HG02798 (cell line): ENCODE results near the gene NECTIN1.

Source experiments
- ATAC-seq: cut with Tn5 transposase; IDR thresholded peaks from one replicate; pipeline ENCODE4 v1.9.1; 2021; ENCODE audit warnings: mild to moderate bottlenecking; ENCODE audit not compliant: unreplicated experiment, poor library complexity

Gene NECTIN1

GRCh38 chr11:119699227-119699626, 29.8 kb downstream of the NECTIN1 start:
- no peak for ATAC-seq

DNA sequence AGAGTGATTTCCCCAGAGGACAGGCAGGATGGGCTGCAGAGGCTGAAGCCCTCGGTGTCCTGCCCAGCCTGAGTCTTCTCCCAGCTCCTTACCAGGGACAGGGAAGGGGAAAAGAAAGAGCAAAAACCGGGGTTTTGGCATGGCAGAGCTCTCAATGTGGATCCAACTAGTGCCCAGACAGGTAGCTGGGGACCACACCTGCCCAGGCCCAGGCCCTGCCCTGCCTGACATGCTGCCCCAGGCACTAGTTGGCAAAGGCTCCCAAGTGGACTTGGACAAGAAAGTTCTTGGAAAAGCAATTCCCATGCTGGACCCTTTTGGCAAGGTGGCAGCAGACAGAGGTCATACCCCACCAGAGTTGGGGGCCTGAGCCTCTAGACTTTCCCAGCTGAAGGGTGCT, 31.1 kb downstream of the NECTIN1 start:
- ATAC-seq = no peak

DNA sequence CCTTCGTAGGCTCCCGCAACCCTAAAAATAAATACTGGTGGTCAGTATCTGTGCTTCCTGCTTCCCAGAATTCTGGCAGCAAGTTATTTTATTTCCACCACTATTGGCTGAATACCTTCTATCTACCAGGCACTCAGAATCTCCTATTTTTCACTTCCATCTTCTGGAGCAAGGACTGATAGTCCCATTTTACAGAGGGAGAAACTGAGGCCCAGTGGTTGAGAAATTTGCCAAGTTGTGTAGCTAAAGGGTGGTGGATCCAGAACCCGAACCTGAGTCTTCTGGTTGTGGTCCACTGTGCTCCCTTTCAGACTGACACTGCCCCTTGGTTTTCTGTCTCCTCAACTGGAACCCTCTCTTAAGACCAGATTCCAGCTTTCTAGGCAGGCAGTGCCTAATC, 31.6 kb downstream of the NECTIN1 start:
- no peak for ATAC-seq

DNA sequence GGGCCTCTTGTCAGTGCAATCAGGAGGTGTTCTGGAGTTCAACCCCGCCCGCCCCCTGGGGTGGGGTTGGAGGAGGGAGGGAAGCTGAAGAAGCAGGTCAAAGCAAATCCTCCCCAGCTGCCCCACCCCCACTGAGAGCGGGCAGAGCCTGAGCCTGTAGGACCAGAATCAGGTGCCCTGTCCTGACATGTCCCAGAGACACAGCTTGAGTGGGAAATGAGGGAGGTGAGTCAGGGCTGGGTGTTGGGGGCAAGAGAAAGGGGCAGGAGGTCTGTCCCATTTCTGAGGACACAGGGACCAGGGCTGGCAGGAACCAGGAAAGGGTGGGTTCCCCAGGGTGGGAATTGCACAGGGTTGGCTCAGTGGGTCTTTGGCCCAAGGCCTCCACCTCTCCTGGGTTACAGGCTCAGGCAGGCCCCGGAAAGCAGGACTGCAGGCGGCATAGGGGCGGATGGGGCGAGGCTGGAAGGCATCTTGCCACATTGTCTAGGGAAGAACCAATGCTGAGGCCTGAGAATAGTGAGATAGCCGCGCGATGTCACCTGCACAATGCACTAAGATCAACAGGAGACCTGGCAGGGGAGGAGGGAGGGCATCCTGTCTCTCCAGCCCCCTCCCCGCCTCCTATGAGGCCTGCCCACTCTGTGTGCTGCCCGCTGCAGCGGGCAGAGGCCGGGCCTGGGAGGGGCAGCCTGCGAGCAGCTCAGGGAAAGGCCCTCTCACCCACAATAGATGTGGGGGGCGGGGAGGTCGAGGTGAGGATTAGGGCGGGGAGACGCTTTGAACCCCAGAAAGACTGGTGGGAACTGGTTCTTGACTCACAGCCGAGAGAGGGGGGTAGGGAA, 32.4 kb downstream of the NECTIN1 start:
- no peak for ATAC-seq

GRCh38 chr11:119694334-119694733, 34.7 kb downstream of the NECTIN1 start:
- peak; percentile 29 for ATAC-seq

DNA sequence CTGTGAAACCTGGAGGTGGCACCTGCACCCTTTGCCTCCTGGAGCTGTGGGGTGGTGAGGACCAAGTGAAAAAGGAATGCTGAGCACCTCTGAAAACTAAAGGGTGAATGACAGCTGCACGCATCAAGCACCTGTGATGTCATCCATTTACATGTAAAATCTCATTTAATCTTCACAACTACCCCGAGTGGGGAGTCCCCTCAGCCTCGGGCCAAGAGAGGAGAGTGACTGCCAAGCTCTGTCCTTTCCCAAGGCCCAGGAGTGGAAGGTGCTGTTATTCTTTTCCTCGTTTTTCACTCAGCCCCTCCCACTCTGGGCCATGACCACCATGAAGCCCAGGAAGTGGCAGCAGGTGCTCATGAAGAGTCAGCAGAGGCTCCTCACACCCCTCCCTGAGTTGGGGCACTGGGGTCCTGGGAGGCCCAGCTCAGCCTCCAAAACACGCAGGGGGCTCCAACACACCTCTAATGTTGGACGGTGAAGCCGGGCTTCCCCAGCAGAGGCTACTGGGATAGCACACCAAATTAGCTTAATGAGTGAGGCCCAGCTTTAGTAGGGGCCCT, 35.7 kb downstream of the NECTIN1 start:
- ATAC-seq = peak; percentile 34

- ATAC-seq = no peak
Observed at GRCh38 chr11:119692540-119692820, 36.5 kb downstream of the NECTIN1 start.

DNA sequence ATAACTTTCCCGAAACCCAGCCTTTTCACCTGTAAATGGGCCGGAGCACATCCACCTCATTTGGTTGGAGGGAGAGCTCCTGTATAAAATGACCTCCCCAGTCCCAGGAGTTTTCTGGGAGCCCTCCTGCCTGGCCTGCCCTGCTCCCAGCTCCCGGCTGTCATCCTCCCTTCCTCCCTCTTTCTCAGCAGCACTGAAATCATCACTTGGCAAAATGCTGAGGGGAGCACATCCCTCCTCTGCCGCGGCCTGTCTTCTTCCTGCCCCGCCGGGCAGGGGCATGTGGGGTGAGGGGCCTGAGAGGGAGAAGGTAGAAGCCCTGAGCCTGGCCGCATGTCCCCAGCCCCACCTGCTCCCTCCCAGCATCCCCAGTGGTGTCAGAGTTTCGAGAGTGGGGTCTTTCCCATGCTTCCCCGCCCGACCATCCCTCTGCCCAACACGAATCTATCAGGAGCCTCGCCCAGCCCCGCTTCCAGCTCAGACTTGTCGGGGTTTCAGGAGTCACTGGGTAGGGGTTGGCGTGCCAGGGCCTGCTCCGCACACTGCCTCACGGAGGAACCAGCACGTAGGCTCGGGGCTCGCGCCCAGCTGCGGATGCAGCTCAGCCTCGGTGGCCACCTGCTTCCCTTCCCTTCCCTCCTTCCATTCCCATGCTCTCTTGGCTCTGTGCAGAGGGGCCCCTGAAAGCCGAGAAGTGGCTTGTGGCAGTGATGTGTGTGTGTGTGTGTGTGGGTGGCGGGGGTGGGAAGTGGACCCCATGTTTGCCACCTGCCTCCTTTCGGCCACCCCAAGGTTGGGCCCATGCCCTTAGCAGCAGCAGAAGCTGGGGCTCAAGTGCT, 37.1 kb downstream of the NECTIN1 start:
- ATAC-seq = no peak

GRCh38 chr11:119691020-119691666, 37.9 kb downstream of the NECTIN1 start:
- no peak for ATAC-seq

- no peak for ATAC-seq
Observed at GRCh38 chr11:119689302-119689701, 39.7 kb downstream of the NECTIN1 start.

DNA sequence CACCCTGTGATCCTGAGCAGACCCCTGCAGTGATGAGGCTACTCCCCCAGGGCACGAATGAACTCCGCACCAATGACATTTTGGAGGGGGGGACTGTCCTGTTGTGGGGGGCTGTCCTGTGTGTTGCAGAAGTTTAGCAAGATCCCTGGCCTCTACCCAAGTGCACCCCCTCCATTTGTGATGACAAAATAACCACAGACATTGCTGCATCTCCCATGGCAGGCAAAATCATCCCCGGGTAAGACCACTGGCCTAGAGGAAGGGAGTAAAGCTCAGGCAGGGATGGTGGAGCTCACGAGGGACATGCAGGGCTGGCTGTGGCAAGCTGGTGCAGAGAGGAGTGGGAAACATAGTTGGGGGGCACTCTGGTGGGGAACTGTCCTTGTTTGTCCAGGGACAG, 40.6 kb downstream of the NECTIN1 start:
- ATAC-seq = no peak

- no peak for ATAC-seq
Observed at GRCh38 chr11:119687373-119688046, 41.5 kb downstream of the NECTIN1 start.

DNA sequence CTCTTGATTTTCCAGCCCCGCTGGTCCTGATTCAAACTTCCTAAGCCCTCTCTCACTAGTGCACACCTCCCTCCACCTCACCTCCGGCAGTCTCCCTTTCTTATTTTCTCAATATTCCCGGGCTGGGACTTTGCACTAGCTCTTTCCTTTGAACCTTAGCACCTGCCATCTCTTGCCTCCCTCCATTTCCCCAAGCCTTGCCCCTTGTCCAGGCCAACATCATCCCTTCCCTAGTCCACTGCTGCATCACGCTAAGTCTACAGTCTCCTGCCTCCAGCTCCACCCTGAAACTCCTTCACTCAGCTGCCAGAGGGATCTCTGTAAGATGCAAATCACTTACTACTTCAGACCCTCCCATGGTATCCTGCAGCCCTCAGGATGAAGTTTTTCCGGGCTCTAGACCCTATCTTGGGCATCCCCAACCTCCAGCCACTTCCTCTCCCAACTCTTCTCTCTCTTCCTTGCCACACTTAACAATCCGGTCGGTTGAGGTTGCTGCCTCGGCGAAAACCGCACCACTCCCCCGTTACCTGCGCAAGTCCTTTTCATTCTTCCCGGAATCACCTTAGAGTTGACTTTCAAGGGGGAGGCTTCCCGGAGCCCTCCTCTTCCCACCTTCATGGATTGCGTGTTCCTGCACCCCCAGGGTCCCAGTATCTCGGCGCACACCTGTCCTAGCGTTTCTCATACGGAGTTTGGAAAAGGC, 42.7 kb downstream of the NECTIN1 start:
- no peak for ATAC-seq

DNA sequence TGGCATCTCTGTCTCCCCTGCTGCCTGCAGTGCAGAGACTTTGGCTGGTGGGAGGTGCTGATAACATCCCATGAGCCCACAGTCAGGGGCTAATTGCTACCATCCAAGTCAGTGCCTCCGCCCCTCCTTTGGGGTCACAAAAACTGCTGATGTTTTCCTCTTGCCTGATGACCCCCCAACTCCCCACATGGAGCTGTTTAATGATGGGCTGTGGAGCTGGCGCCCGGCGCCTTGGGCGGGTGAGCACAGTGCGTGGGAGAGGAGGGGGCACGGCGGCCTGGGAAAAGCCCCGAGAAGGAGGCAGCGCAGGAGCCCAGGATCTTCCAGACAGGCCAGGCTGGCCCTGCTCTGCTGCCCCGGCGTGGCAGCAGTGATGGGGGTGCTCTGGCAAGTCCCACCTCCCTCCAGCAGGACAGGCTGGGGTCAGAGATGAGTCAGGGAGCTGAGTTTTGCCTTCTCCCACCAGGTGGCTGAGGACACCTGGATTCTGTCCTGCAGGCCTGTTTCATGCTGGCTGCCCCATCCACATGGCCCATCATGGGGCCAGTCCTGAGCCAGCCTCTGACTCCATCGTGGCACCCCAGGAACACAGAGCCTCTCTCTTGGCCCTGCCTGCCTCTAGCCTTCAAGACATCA, 43.8 kb downstream of the NECTIN1 start:
- no peak for ATAC-seq

DNA sequence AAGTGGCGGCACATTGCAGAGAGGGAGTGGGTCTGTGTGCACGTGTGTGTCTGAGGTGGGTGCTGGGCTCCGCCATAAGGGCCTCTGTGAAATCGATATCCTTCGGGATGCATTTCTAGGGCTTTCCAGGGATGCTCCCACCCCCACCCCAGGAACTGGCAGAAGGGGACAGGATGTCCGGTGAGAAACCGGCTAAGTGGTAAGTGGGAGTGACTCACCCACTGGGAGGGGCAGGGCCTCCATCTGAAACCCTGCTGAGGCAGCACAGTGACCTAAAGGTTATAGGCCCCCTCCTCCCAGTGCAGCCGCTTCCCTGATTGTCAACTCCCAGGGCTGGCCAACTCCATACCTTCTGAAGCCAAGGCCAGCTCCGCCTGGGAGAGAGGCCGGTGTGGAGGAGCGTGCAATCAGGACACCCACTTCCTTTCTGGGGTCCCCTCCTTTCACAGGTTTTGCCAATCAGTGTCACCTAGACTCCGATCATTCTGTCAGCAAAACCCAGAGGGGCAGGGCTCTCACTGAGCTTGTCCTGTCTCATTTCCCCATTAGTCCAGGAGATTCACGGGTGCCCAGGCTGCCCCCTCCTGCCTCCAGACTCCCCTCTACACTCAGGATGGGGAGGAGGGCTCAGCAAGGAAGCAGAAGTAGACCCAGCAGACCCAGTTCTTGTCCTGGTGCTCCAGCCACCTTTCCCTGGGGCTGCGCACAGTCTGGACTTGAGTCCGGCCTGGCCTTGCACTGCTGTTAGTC, 44.5 kb downstream of the NECTIN1 start:
- no peak for ATAC-seq

- no peak for ATAC-seq
Observed at GRCh38 chr11:119683783-119684182, 45.2 kb downstream of the NECTIN1 start.

DNA sequence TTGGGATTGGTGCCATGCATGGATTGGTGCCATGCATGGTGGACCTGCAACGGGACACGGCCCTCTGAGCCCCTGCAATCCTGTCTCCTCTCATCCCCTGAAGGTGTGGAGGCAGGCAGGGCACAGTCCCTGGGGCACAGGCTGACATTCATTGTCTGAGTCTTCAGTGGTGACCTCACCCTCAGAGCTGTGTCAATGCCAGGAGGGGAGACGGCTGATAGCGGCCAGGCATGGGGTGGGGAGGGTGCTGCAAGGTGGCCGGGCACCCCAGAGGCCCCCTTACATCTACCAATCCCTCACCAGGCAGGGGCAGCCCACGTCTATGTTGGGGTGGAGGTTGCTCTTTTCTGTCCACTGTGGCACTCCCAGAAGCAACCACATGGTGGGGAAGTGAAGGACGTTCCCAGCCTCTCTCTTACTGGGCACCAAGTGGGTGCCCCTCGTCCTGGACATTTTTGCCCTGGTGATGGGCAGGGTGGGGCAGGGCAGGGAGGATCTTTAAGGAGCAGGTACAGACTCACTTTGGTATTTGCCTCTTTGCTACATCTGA, 47.6 kb downstream of the NECTIN1 start:
- ATAC-seq = no peak
